Measurements from ENCODE around the gene CEBPA.

CEBPA gene

DNA sequence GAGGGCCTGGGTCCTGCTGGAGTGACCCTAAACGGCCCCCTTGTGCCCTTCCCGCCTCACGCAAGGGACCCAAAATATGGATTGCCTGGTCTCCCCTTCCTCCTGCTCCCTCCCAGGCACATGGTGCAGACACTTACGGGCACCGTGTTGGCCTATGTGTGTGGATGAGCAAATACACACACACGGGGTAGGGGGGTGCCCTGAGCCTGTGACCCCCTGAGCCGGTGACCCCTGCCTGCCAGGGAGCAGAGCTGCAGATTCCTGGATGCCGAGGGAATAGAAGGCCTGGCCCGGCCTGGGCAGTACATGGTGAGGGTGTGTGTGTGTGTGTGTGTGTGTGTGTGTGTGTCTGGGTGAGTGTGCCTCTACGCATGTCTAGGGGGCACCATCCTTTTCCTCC, 33.3 kb downstream of the CEBPA start:
- no peak for DNase-seq

- DNase-seq: no peak
Observed at GRCh38 chr19:33268162-33268991, 34.0 kb downstream of the CEBPA start.

DNA sequence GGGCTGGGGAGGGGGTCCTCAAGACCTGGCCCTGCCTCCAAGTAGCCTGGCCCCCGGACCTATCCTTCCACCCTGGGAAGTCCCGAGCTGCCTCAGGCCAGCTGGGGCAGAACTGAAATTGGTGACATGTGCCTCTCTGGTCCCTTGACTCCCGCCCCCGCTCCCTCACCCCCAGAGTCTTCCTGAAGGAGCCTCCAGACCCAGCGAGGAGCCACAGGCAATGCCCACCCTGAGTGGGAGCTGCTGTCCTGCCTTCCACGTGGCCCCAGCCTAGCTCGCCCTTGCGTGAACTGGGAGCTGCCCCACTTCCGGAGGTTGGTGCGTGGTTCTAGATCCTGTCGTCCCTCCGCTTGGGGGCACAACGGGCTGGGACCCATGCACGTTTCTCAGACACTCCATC, 34.6 kb downstream of the CEBPA start:
- DNase-seq: no peak

GRCh38 chr19:33266974-33267484, 35.3 kb downstream of the CEBPA start:
- no peak for DNase-seq

DNA sequence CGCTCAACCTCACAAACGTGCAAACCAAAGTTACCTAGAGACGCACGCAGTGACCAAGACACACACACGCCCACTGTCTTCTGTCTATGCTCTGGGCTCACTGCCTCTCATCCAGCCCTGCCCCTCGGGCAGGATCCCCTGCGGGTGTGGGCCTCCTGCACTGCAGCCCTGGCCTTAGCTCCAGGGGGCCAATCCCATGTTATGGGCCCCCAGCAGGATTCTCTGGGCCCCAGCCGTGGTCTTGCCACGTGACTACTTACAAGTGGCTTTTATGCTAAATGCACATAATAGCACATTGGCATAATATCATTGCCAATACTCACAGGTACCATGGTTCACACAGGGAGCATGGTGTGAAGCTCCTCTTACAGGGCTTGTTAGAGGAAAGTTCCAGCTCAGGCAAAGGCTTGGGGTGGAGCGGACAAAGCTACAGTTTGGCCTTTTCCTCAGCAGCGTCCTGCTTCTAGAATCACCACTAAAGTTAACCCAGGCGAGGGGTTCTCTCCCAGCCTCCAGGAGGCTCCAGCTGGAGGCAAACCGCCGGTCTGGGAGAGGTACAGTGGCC, 37.4 kb downstream of the CEBPA start:
- no peak for DNase-seq

DNA sequence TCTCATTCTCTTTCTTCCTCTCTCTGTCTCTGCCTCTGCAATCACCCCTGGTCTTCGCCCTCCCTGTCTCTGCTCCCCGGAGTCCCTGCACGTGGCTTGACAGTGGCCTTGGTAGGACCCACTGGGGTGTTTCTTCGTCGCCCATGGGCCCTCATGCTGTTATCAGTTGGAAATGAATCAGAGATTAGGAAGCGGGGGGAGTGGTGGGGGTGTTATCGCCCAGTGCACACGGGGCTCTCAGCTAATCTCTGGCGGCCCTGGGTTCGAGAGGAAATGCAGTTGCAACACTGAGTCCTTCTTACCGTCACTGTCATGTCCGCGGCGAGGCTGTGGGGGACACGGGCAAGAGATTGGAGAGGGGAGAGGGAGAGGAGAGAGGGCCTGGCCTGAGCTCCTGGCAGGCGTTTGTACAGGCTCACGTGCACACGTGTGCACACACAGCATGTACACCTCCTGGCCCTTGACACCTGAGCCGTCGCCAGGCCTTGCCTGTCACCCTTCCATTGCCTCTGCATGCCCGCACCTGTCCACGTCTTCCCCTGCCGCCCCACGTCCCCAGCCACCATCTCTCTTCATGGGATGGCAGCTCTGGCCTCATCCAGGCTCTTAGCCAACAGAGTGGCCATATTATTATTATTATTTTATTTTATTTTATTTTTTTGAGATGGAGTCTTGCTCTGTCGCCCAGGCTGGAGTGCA, 38.9 kb downstream of the CEBPA start:
- no peak for DNase-seq

- no peak for DNase-seq
Observed at GRCh38 chr19:33261511-33262189, 40.7 kb downstream of the CEBPA start.

DNA sequence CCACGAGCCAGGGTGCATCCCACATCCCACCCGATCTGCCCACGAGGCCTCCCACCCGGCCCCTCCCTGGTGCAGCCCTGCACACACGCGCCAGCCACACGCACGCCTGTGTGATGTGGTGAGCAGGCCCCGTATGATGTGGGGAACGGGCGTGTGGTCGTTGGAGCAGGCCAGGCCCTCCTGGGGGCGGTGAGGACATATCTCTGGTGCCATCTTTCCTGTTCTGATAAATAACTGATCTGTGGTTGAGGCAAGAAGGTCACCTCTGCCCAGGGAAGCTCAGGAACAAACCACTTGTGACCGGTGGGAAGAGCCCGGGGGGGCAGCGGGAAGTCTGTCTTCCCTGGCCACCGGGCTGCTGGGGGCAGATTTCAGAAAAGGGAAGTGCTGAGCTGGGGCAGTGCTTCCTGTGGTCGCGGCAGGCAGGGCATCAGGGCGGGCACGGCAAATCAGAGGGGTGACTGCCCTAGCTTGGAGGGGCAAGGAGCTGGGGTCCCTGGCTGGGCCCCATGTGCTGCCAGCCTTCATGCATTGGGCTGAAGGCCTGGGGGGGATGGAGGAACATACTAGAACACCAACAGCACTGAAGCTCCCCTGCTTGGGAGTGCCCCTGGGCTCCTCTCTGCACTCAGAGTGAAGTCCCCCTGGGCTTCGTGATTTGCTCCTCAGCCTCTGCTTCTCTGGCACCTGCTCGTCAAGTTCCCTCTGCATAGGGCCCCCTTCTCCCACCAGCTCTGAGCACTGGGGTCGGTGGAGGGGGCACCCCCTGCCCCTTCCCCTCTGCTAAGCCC, 41.5 kb downstream of the CEBPA start:
- no peak for DNase-seq

DNA sequence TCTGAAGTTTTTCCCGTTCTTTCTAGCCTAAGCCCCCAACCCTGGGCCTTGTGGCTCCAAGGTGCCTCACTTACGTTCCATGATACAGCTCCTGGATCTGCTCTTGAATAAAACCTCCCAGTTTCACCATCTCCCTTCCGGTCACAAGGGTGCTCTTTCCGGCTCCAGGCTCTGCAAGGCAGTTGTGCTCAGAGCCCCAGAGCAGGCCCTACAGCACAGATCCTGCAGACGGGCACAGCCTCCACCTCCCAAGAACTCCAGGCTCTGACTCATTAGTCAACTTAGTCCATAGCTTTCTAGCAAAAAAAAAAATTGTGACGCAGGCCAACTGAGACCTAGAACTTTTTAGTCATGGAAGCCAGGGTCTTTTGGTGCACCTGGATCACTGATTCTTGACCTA, 42.8 kb downstream of the CEBPA start:
- no peak for DNase-seq

DNA sequence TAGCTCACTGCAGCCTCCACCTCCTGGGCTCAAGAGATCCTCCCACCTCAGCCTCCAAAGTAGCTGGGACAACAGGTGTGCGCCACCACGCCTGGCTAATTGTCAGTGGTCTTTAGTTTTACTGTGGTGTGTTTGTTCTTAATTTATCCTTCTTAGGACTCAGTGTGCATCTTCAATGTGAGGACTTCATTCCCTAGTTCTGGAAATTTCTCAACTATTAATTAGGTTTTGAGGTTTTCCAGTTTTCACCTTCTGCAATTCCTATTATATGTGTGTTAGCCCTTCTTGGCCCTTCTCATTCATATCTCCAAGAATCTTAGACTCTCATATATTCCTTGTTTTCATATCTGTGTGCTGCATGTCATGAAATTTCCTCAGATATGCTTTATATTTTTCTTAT, 44.5 kb downstream of the CEBPA start:
- DNase-seq: no peak

DNA sequence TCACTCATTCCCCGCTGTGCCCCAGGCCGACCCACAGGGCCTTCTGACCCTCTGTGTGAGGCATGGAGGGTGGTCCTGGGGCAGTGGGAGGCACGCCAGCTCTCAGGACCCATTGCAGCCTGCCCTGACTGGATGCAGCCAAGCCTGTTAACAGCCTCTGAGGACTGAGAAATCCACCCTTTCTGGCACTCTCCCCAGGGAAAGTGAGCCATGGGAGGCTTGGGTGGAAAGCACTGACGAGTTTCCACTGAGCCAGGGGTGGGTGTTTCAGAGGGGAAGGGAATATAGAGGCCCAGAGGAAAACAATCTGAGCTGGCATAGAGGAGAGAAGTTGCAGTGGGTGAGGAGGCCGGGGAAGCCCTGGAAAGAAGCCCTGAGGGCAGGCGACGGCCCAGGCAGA, 46.1 kb downstream of the CEBPA start:
- no peak for DNase-seq

DNA sequence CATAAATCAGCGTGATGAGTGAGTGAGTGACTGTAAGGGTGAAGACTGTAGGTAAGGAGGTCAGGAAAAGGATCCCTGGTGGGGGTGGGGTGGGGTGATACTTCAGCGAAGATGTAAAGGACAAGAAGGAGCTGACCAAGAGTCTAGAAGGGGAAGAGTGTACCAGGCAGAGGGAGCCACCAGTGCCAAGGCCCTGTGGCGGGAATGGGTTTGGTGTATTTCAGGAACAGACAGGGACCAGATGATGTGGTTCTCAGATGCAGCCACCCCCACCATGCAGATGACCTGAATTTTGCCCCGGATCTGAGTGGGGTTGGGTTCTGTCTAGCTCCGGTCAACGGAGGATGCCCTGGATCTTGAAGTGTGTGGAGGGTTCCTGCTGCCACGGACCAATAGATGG, 46.6 kb downstream of the CEBPA start:
- DNase-seq: no peak

DNA sequence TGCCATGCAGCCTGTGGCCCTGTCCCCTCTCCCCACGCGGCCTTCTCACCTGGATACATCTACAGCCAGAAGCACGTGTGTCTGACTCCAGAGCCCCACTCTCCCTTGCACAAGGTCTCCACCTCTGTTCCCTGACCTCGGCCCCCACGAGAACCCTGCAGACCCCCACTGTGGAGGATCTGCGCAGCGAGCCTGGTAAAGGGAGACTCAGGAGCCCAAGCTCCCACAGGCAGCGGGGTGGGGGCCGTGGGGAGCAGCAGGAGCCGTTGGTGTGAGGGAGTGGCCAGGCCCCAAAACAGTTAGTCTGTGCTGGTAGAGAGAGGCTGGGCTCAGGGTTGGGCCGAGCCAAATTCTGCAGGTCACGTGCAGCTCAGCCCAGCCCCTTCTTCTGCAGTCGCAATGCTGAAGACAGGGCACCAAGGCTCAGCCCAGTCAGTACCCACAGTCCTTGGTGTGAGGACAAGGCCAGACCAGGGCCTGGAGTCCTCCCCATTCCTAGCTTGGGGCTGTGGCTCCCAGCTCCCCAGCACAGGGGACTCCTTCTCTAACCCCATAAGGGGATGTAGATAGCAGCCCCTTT, 48.0 kb downstream of the CEBPA start:
- no peak for DNase-seq

GRCh38 chr19:33252971-33253370, 49.4 kb downstream of the CEBPA start:
- DNase-seq: no peak

GRCh38 chr19:33252418-33252962, 49.8 kb downstream of the CEBPA start:
- no peak for DNase-seq

DNA sequence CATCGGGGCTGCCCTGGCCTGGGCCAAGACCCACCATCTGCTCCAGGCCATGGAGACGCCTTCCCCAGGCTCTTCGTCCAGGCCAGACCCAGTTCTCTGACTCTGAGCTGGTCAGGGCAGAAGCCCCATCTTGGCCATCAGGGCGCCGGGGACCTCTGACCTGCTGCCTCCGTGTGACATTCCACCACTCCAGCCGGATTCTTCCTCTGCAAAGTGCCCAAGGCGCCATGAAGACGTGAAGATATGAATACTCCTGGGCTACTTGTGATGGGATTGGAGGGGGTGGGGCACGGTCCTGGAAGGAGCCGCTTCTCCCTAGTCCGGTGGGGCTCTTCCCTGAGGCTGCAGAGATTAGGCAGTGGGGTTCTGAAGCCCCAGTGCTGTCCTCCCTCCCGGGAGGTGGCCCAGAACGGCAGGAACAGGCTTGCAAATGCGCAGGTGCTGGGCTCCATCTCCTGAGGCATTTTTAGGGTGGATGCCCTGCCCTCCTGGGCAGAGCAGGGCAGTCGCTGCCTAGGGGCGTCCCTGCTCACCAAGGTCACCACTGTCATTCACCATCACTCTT, 50.7 kb downstream of the CEBPA start:
- no peak for DNase-seq

GRCh38 chr19:33251076-33251475, 51.3 kb downstream of the CEBPA start:
- DNase-seq: no peak

GRCh38 chr19:33250500-33250899, 51.8 kb downstream of the CEBPA start:
- no peak for DNase-seq

All from NCI-H446 treated with DMSO at 0.1 percent for 48 hours (cell line).